ENCODE data around the gene MRNIP.

DNA sequence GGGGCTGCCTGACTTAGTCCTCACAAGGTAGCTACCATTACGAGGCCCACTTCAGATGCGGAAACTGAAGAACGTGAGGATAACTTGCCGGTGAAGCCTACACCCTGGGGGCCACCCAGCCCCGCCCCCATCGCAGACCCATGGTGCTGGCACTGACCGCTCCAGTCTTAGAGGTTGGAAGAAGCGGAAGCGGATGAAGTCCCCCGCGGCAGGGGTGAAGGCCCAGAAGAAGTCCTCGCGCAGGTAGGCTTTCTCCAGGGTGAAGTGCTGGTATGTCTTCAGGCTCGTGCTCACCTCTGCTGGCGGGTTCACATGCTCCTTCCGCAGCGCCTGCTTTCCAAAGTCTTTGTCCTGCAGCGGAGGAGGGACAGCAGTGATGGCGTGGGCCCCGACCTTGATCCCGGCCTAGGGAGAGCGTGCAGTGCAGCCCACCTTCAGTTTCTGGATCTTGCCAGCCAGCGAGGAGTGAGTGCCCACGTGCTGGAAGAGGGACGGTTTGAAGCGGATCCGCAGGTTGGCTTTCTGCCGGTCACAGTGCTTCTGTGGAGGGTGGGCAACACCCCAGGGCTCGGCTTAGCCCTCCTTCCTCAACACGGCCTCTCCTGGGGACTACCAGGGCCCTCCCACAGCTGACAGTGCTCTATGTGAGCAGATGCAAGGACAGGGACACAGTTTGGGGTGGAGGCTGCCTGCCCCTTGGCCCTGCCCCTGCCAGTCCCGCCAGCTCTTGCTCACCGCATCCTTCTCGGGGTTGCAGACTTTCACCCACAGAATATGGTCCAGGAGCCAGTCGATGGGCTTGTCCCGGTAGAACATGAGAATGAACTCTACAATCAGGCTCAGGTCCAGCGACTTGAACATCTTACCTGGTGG lies 59.6 kb downstream of the MRNIP start:
- no peak for TF ChIP-seq POLR2A (IDR thresholded peaks at IDR 0.05)
- TF ChIP-seq CTCF (IDR thresholded peaks at IDR 0.05), result no peak
